HG03521 (cell line): ENCODE data around the gene LIFR.
"Not testable (repeated sequence)": the region's sequence is repeated elsewhere in the genome, so short reads cannot be mapped to it uniquely, and the experiment has no call there.

Experiments used
- ATAC-seq: cut with Tn5 transposase; IDR thresholded peaks from one replicate; pipeline ENCODE4 v1.9.1; 2021; ENCODE audit warnings: mild to moderate bottlenecking, moderate library complexity; ENCODE audit not compliant: unreplicated experiment

Gene LIFR

DNA sequence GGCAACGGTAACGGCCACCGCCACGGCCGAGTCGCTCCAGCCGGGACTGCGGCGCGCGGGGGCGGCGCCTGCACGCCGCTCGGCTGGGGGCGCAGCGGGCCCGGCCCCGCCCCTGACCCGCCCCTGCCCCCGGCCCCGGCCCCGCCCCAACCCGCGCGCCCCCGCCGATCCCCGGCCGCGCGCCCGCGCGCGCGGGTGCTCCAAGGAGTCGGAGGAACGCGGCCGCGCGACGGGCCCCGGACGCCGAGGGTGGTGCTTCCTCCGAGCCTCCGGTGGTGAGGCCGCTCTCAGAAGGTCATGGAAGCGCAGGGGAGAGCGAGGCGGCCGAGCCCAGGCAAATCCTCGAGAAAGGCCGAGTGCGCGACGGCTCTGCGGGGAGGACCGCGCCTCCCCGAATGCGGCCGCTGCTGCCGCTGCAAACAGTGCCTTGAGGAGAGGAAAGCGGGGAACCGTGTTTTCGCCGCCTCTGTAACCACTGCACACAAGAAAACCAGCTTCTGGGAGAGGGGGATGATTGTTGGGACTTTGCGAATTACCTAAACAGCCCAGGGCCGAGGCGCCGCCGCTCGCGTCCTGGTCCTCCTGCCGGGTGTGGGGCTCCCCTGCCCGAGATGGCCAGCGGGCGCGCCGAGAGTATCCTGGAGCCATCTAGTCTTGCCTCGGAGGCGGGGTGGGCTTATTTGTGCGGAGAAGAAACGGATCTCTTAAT, at the start of gene LIFR:
LIFR (minus strand) TSS at position 48 of the 709 bp plus-strand sequence. CDS start 25,999 bp downstream, outside the sequence.
- ATAC-seq = peak; percentile 20

DNA sequence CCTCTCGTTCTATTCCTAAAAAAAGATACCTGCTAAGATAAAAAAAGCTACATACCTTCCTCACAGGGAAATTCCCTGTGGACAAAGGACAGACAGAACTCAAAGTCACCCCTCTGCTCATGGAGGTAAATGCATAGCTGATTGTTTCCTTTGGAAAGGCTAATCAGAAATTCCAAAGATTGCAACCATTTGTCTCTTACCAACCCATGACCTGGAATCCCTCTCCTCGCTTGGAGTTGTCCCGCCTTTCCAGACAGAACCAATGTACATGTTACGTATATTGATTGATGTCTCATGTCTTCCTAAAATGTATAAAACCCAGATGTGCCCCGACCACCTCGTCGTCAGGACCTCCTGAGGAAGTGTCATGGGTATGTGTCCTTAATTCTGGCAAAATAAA, 49.2 kb upstream of the LIFR start:
- no peak for ATAC-seq

DNA sequence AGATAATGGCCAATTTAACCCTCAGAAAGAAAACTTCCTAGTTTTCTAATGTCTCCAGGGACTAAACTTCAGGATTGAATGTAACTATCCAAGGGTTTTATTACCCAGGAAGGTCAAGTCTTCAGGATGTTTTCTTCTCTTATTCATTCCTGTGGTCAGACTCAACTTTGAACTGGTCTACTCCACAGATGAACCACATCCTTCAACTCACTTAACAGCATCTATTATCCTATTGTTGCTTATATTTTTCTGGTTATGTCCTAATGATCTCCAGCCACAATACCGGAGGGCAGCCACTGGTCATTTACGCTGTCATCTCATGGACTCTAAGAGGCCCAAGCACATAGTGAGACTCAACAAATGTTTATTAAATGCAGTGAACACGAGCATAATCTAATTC, 47.2 kb upstream of the LIFR start:
- no peak for ATAC-seq

DNA sequence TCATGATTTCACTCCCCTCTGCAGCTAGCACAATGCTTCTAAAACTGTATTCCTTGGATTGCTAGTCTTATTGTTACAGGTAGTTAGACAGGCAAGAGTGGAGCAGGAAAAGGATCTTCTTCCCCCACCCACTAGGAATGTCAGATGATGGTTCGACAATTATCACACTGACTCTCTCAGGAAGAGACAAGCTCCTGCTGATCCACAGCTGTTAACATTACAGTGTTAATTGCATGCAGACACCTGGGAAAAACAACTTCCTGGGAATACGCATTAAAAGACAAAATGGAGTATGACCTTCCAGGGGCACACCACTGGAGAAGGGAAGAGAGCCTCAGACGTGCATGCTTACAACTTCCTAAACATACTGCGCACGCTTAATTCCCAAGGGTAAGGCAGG, 46.2 kb upstream of the LIFR start:
- no peak for ATAC-seq

GRCh38 chr5:38601863-38602298, 45.4 kb upstream of the LIFR start:
- no peak for ATAC-seq

- ATAC-seq = no peak
Observed at GRCh38 chr5:38601133-38601862, 44.9 kb upstream of the LIFR start.

DNA sequence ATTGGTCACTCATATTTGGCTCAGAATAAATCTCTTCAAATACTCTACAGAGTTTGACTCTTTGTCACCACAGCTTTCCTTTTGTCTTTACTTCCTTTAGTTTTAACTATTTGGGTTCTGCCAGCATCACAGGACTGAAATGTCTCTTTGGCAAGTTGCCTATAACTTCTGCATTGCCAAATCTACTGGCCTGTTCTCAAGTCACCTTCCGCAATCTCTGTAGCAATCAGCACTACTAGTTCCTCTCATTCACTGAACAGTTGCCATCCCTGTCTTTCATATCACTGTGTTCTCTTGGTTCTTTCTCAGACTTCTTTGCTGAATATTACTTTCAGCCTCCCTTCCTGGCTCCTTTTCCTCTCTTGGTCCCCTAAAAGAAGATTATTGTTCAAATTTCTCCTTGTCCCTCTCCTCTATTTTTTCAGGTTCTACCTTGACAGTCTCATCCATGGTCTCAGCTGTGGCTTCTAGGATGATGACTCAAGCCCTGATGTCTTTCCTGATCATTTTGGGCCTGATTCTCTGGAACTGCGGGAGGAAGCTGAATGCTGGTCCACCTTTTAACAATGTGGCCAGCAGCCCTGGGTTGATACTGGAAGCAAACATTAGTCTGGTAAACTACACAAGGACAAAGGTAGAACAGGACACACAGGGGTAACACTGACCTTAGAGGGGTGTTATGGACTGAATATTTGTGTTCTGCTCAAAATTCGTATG, 44.0 kb upstream of the LIFR start:
- no peak for ATAC-seq

DNA sequence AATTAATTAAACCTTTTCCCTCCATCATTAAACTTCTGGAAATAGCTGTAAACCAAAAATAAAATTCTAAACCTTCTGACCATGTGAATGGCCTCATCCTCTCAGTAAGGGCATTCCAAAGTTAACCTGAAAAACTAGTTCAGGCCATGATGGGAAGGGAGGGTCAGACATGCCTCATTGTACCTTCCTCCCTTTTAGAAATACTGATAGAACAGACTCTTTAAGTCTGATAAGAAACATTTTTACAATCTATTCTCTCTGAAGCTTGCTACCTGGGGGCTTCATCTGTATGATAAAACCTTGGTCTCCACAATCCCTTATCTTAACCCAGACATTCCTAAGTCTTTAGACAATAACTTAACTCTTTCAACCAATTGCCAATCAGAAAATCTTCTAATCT, 43.3 kb upstream of the LIFR start:
- not testable (repeated sequence) for ATAC-seq

DNA sequence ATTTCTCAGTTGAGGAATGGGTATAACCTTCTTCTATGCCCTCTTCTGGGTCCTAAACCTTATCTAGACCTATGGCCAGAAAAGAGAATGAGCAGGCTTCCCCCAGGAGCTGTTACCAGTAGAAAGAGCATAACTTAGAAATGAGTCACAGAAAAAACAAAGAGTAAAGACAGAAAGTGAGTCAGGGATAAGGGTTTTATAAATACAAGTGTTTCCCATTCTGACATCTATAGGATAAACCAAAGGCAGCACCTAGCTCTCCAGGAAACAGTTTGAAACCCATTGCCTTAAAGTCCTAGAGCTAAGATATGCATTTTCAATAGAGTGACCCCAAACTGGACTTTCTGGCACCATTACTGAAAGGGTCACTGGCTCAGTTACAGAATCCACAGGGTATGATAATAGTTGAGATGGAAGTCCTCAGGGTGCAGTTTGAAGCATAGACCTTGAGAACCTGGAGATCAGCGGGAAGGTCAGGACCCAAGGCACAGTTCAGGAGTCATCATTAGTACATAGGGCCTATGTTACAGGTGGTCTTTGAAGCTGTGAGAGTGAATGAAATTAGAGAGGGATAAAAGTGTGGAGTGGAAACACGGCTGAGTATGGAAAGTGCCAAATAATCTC, 42.7 kb upstream of the LIFR start:
- ATAC-seq = no peak

GRCh38 chr5:38598296-38598993, 42.0 kb upstream of the LIFR start:
- ATAC-seq = no peak

DNA sequence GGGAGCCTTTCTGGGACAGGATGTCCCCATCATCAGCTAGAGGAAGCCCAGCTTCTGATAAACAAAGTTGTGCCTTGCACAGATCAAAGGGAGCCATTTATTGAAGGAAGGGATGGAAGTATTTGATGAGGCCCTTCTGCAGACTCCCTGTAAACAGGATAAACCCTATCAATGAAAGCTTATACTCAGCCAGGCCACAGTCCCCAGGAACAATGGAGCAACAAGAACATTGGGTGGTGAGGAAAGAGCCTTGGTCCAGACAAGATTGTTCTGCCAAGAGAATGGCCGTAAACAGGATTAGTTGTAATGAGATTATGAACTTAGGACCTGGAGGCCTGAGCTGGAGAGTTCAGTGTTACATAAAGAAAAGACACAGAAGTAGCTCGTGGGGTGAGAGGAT, 40.5 kb upstream of the LIFR start:
- ATAC-seq = no peak

GRCh38 chr5:38595132-38595745, 38.8 kb upstream of the LIFR start:
- no peak for ATAC-seq

DNA sequence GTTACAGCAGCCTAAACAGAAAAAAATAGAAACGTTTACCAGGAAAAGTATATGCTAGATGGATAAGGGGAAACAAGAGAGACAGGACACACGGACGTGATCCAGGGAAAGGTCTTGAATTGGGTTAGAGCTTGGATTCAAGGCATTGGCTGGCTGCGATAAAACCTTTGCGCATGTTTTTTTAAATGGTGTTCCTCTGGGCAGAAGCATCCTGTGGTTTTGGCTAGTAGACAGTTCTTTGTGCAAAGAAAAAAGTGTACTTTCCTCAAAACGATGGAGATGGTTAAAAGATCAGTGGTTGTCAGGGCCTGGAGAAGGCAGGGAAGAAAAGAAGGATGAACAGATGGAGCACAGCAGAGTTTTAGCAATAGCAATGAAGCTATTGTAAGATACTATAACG, 37.5 kb upstream of the LIFR start:
- no peak for ATAC-seq

DNA sequence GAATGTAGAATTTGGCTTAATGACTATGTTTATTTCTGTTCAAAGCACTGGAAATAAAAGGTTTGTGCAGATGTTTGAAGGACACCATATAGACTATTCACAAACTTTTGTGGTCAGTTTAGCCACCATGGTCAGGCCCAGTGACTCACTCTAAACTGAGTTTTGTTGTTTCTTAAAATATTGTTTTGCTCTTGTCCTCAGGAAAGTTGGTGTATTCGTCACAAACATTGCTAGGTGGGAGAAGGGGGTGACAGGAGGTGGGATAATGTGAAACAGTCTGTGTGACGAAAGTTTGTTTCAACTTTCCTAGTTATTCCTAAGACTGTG, 35.0 kb upstream of the LIFR start:
- ATAC-seq = no peak

- no peak for ATAC-seq
Observed at GRCh38 chr5:38590838-38591522, 34.5 kb upstream of the LIFR start.

DNA sequence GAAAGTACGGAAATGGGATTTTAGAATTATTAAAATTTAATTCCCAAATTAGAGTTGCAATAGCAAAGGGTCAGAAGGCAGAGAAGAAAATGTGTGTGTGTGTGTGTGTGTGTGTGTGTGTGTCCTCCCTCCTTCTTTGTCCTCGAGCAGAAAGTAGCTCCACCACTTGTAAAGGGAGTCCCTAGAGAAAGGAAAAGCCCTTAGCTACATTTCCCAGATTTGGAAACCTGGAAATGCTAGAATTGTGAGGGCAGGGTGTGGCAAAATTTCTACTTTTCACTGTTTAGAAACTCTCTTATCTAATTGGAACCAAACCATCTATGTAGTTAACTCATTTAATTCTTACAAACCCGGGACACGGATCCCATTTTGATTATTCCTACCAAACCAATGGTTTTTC, 33.2 kb upstream of the LIFR start:
- ATAC-seq = no peak

DNA sequence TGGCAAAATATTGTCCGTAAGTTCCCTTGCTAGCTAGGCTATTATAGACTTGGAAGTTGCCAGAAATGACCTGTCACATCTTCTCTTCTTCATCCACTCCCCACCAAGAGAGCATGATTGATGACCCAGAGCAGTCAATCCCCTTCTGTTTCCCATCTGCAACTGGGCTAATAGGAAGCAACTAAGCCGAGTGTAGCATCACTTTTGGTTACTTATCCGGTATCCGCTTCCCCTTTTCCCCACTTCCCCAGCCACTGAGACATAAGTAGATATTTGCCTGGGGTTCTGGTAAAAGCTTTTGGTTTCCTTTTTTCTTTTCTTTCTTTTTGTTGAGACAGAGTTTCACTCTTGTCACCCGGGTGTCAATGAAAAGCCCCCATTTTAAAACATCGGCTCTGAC, 29.4 kb upstream of the LIFR start:
- ATAC-seq = no peak

- no peak for ATAC-seq
Observed at GRCh38 chr5:38583500-38583899, 27.1 kb upstream of the LIFR start.

DNA sequence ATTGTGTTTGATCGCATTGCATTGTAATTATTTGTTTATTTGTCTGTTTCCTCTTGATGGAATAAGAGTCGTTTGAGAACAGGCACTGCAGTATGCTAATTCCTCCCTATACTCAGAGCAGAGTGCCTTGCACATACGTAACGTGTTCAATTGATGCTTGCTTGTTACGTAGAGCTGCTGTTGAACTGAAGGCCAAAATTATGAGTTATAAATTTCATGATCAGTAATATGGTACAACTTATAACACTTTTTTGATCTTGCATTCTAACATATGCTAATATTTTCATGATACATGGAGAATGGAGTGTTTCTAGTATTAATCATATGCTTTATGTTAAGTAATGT, 26.5 kb upstream of the LIFR start:
- no peak for ATAC-seq
